ENCODE data around the gene HPDL.

DNA sequence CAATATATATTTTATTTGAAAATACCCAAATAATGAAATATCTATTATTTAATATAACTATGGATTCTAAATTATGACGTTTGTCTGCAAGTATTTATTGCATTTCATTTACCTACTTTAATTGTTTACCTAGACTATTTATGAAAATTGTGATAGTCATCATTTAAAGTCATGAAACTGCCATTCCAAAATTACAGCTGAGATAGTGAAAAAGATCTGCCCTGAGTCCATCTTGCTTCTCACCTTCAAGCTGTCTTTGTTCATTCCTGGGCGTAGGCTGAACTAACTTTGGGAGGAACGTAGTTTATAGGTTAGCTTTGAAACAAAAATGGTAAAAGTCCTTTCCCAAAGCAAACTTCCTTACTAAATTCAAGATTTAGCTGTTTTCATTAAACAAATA is 12.4 kb upstream of the HPDL start:
- TF ChIP-seq CTCF (IDR thresholded peaks at IDR 0.05), result no peak
- no peak for TF ChIP-seq POLR2A (IDR thresholded peaks at IDR 0.05)
